ENCODE data around the gene NUP214.
A peak's percentile ranks its signal among the peaks of the same experiment; 100 is the strongest.
"Not testable (repeated sequence)": the region's sequence is repeated elsewhere in the genome, so short reads cannot be mapped to it uniquely, and the experiment has no call there.

NUP214 gene

GRCh38 chr9:131201856-131202255 is 76.5 kb downstream of the NUP214 start:
- Mint-ChIP-seq H3K4me3 (no peak overlapping the region), H3K27me3 (no peaks in the 10 kb centered on the region), H3K9me3 (no peaks in the 10 kb centered on the region), H3K27ac (no peak overlapping the region), H3K36me3 (ENCODE audit: low read depth) (peaks cover 94% of the 10 kb centered on the region), H3K4me1 (ENCODE audit: low read depth) (peaks cover 3% of the 10 kb centered on the region)
- DNase-seq: no peak

GRCh38 chr9:131203431-131204218 is 78.2 kb downstream of the NUP214 start:
- Mint-ChIP-seq H3K36me3 (ENCODE audit: low read depth) (peaks cover 94% of the 10 kb centered on the region), H3K27me3 (no peaks in the 10 kb centered on the region), H3K9me3 (no peaks in the 10 kb centered on the region), H3K4me3 (no peak overlapping the region), H3K4me1 (ENCODE audit: low read depth) (peaks cover 4% of the 10 kb centered on the region), H3K27ac (peak overlapping the region; percentile 44)
- DNase-seq: no peak

GRCh38 chr9:131204285-131204684 is 78.9 kb downstream of the NUP214 start:
- Mint-ChIP-seq H3K9me3 (no peaks in the 10 kb centered on the region), H3K4me1 (ENCODE audit: low read depth) (peaks cover 4% of the 10 kb centered on the region), H3K36me3 (ENCODE audit: low read depth) (peaks cover 89% of the 10 kb centered on the region), H3K27me3 (no peaks in the 10 kb centered on the region), H3K27ac (no peak overlapping the region), H3K4me3 (no peak overlapping the region)
- DNase-seq: no peak

- Mint-ChIP-seq H3K27me3 (no peaks in the 10 kb centered on the region), H3K36me3 (ENCODE audit: low read depth) (peaks cover 89% of the 10 kb centered on the region), H3K4me1 (ENCODE audit: low read depth) (peaks cover 4% of the 10 kb centered on the region), H3K9me3 (peaks cover 9% of the 10 kb centered on the region), H3K27ac (no peak overlapping the region), H3K4me3 (no peak overlapping the region)
- DNase-seq: no peak
Observed at GRCh38 chr9:131206495-131206894, 81.1 kb downstream of the NUP214 start.

GRCh38 chr9:131211920-131212319 is 86.5 kb downstream of the NUP214 start:
- not testable (repeated sequence) for H3K27ac Mint-ChIP-seq; H3K4me1 Mint-ChIP-seq (ENCODE audit: low read depth); DNase-seq; H3K27me3 Mint-ChIP-seq; H3K4me3 Mint-ChIP-seq
- Mint-ChIP-seq H3K36me3 (ENCODE audit: low read depth) (peaks cover 85% of the 10 kb centered on the region), H3K9me3 (peaks cover 17% of the 10 kb centered on the region)

GRCh38 chr9:131214286-131214856 is 89.0 kb downstream of the NUP214 start:
- Mint-ChIP-seq H3K27ac (no peak overlapping the region), H3K4me1 (ENCODE audit: low read depth) (peaks cover 6% of the 10 kb centered on the region), H3K27me3 (no peaks in the 10 kb centered on the region), H3K9me3 (peaks cover 17% of the 10 kb centered on the region), H3K36me3 (ENCODE audit: low read depth) (peaks cover 89% of the 10 kb centered on the region), H3K4me3 (no peak overlapping the region)
- no peak for DNase-seq

- Mint-ChIP-seq H3K4me3 (no peak overlapping the region), H3K27ac (no peak overlapping the region), H3K9me3 (peaks cover 17% of the 10 kb centered on the region), H3K36me3 (ENCODE audit: low read depth) (peaks cover 89% of the 10 kb centered on the region), H3K4me1 (ENCODE audit: low read depth) (peaks cover 6% of the 10 kb centered on the region), H3K27me3 (no peaks in the 10 kb centered on the region)
- DNase-seq: no peak
Observed at GRCh38 chr9:131214876-131215275, 89.5 kb downstream of the NUP214 start.

GRCh38 chr9:131216806-131217205 is 91.4 kb downstream of the NUP214 start:
- H3K36me3 Mint-ChIP-seq (ENCODE audit: low read depth): peaks cover 87% of the 10 kb centered on the region
- H3K27me3 Mint-ChIP-seq: no peaks in the 10 kb centered on the region
- H3K9me3 Mint-ChIP-seq: peaks cover 5% of the 10 kb centered on the region
- H3K4me3 Mint-ChIP-seq: no peak overlapping the region
- H3K27ac Mint-ChIP-seq: peak overlapping the region; percentile 12
- DNase-seq: no peak
- peaks cover 6% of the 10 kb centered on the region for H3K4me1 Mint-ChIP-seq (ENCODE audit: low read depth)

- Mint-ChIP-seq H3K4me3 (no peak overlapping the region), H3K27ac (peak overlapping the region; percentile 12), H3K36me3 (ENCODE audit: low read depth) (peaks cover 87% of the 10 kb centered on the region), H3K4me1 (ENCODE audit: low read depth) (peaks cover 6% of the 10 kb centered on the region), H3K9me3 (peaks cover under 1% of the 10 kb centered on the region), H3K27me3 (no peaks in the 10 kb centered on the region)
- DNase-seq: no peak
Observed at GRCh38 chr9:131217331-131218031, 92.1 kb downstream of the NUP214 start.

GRCh38 chr9:131218370-131218769 is 93.0 kb downstream of the NUP214 start:
- Mint-ChIP-seq H3K4me3 (no peak overlapping the region), H3K36me3 (ENCODE audit: low read depth) (peaks cover 87% of the 10 kb centered on the region), H3K9me3 (no peaks in the 10 kb centered on the region), H3K4me1 (ENCODE audit: low read depth) (peaks cover 6% of the 10 kb centered on the region), H3K27me3 (no peaks in the 10 kb centered on the region), H3K27ac (peak overlapping the region; percentile 36)
- no peak for DNase-seq

GRCh38 chr9:131220485-131220884 is 95.1 kb downstream of the NUP214 start:
- Mint-ChIP-seq H3K36me3 (ENCODE audit: low read depth) (peaks cover 83% of the 10 kb centered on the region), H3K27me3 (no peaks in the 10 kb centered on the region), H3K4me3 (no peak overlapping the region), H3K9me3 (no peaks in the 10 kb centered on the region), H3K27ac (no peak overlapping the region), H3K4me1 (ENCODE audit: low read depth) (peaks cover 4% of the 10 kb centered on the region)
- DNase-seq: no peak

GRCh38 chr9:131222460-131222859 is 97.1 kb downstream of the NUP214 start:
- H3K27ac Mint-ChIP-seq: no peak overlapping the region
- no peak overlapping the region for H3K4me3 Mint-ChIP-seq
- H3K4me1 Mint-ChIP-seq (ENCODE audit: low read depth): peaks cover 6% of the 10 kb centered on the region

GRCh38 chr9:131226226-131226625 is 100.8 kb downstream of the NUP214 start:
- peaks cover 88% of the 10 kb centered on the region for H3K36me3 Mint-ChIP-seq (ENCODE audit: low read depth)
- H3K9me3 Mint-ChIP-seq: no peaks in the 10 kb centered on the region
- H3K4me1 Mint-ChIP-seq (ENCODE audit: low read depth): peaks cover 6% of the 10 kb centered on the region
- H3K4me3 Mint-ChIP-seq: no peak overlapping the region
- DNase-seq: no peak
- H3K27ac Mint-ChIP-seq: no peak overlapping the region
- H3K27me3 Mint-ChIP-seq: no peaks in the 10 kb centered on the region

More at GRCh38 chr9:131222460-131222859, 97.1 kb downstream of the NUP214 start:
- Mint-ChIP-seq H3K36me3 (ENCODE audit: low read depth) (peaks cover 90% of the 10 kb centered on the region), H3K9me3 (no peaks in the 10 kb centered on the region), H3K27me3 (no peaks in the 10 kb centered on the region)
- no peak for DNase-seq

GRCh38 chr9:131227112-131227958 is 101.9 kb downstream of the NUP214 start:
- H3K27ac Mint-ChIP-seq: peak overlapping the region; percentile 67
- no peak for DNase-seq

More at GRCh38 chr9:131227112-131227958, 101.9 kb downstream of the NUP214 start:
- no peaks in the 10 kb centered on the region for H3K9me3 Mint-ChIP-seq
- no peak overlapping the region for H3K4me3 Mint-ChIP-seq
- H3K36me3 Mint-ChIP-seq (ENCODE audit: low read depth): peaks cover 91% of the 10 kb centered on the region
- peaks cover 6% of the 10 kb centered on the region for H3K4me1 Mint-ChIP-seq (ENCODE audit: low read depth)
- no peaks in the 10 kb centered on the region for H3K27me3 Mint-ChIP-seq
